Fibroblast of lung (primary cell): Measurements from ENCODE around the gene GPC5.

Source experiments
- EZH2 ChIP-seq: IDR thresholded peaks from 2 replicates; pipeline ENCODE4 v1.5.1; 2012; ENCODE audit warnings: low read length, control low read depth, mild to moderate bottlenecking; ENCODE audit errors: missing control alignments
- TF ChIP-seq, protein P1 (sequence below), 2 donors: IDR thresholded peaks in 1 of 2; conservative IDR thresholded peaks in 1 of 2; 1 replicate in 1 of 2; 2 replicates in 1 of 2; pipeline ENCODE4 v1.5.1; 2011 to 2012; ENCODE audit warnings: low read length in 2 of 2, control low read depth in 1 of 2, inconsistent platforms in 1 of 2, low read depth in 1 of 2, mild to moderate bottlenecking in 1 of 2

DNA sequence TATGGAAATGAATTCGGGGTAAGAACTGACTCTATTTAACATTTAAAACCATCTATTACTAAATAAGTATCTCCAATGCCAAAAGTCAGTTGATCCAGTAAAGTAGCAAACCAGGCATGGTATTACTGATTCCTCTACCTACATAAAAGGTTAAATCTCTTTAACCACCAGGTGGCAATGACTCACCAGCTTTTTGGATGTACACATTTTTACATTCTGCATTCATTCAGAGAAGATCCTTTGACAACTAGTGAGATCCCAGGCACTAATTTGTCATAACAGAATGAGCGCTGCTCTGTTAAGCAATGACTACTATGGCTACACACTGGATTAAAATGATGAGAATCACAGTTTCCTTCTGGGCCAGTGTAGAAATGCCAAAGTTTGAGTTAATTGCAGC, 1498.4 kb downstream of the GPC5 start:
- TF ChIP-seq, protein P1, sequence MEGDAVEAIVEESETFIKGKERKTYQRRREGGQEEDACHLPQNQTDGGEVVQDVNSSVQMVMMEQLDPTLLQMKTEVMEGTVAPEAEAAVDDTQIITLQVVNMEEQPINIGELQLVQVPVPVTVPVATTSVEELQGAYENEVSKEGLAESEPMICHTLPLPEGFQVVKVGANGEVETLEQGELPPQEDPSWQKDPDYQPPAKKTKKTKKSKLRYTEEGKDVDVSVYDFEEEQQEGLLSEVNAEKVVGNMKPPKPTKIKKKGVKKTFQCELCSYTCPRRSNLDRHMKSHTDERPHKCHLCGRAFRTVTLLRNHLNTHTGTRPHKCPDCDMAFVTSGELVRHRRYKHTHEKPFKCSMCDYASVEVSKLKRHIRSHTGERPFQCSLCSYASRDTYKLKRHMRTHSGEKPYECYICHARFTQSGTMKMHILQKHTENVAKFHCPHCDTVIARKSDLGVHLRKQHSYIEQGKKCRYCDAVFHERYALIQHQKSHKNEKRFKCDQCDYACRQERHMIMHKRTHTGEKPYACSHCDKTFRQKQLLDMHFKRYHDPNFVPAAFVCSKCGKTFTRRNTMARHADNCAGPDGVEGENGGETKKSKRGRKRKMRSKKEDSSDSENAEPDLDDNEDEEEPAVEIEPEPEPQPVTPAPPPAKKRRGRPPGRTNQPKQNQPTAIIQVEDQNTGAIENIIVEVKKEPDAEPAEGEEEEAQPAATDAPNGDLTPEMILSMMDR (conservative IDR thresholded peaks at IDR 0.05 in 1 of 2, IDR thresholded peaks at IDR 0.05 in 1 of 2; ENCODE audit: low read depth in 1 of 2, low read length in 2 of 2), result no peak
- TF ChIP-seq EZH2, result no peak
